HepG2 (cell line): ENCODE measurements around the gene TAT. TPM values are rescaled to one million over a fixed set of nuclear protein-coding genes. Genes with fewer than 3 reads are reported as not detected.
A peak's percentile ranks its signal among the peaks of the same experiment; 100 is the strongest.

Source experiments
- KAT7 ChIP-seq: IDR thresholded peaks from 2 replicates; pipeline ENCODE4 v1.6.1; 2018; ENCODE audit warnings: borderline replicate concordance, missing compliant biosample characterization
- ZNF207 ChIP-seq: fragments of 450-650 bp; IDR thresholded peaks from 2 replicates; pipeline ENCODE4 v1.6.1; 2016; ENCODE audit warnings: antibody characterized with exemption, borderline replicate concordance
- ZNF333 ChIP-seq: sonication (generic); formaldehyde crosslinking; IDR thresholded peaks from 2 replicates; pipeline ENCODE4 v1.4.0; 2020; ENCODE audit warnings: mild to moderate bottlenecking, missing genetic modification reagents, borderline replicate concordance
- polyA plus RNA-seq, 8 experiments: library from polyadenylated mRNA; depleted of rRNA in 3 of 8; stranded (reverse) in 7 of 8; unstranded in 1 of 8; fragments of >200 nt; fragmentation: Illumina TruSeq in 4 of 8; extraction: Trizol in 4 of 8; gene quantifications; 2 replicates each; pipeline versions ENCODE4 v1.2.1 to v1.2.3, GENCODE V29; 2011 to 2016; ENCODE audit warnings: low read depth in 4 of 8, missing spikeins in 1 of 8, mixed read lengths in 1 of 8; ENCODE audit not compliant: insufficient read depth in 1 of 8
- total RNA-seq, 5 experiments: library from RNA; depleted of rRNA; stranded (reverse); fragments of >200 nt; fragmentation: Illumina TruSeq; extraction: Trizol; gene quantifications; 2 replicates each; pipeline ENCODE4 v1.2.3, GENCODE V29; 2016; ENCODE audit warnings: low read depth in 1 of 5
- TF ChIP-seq, protein P1 (sequence below), 2 experiments: sonication (generic) in 1 of 2; formaldehyde crosslinking in 1 of 2; IDR thresholded peaks; 2 replicates each; pipeline versions ENCODE4 v1.4.0 to v1.6.1; 2016 to 2020; ENCODE audit warnings: borderline replicate concordance in 1 of 2, low read depth in 1 of 2, mild to moderate bottlenecking in 1 of 2, missing genetic modification reagents in 1 of 2
- TF ChIP-seq, protein P2 (sequence below), 2 experiments: sonication (generic) in 1 of 2; formaldehyde crosslinking in 1 of 2; IDR thresholded peaks; 2 replicates each; pipeline versions ENCODE4 v1.6.1 to v1.9.0; 2014 to 2022; ENCODE audit warnings: antibody characterized with exemption in 1 of 2, borderline replicate concordance in 1 of 2, inconsistent platforms in 1 of 2, low read depth in 1 of 2, missing genetic modification reagents in 1 of 2
- TF ChIP-seq, protein P3 (sequence below): sonication (generic); formaldehyde crosslinking; IDR thresholded peaks from 2 replicates; pipeline ENCODE4 v1.4.0; 2020; ENCODE audit warnings: mild to moderate bottlenecking, missing genetic modification reagents, borderline replicate concordance
- TF ChIP-seq, protein P4 (sequence below): sonication (generic); formaldehyde crosslinking; IDR thresholded peaks from 2 replicates; pipeline ENCODE4 v1.4.0; 2020; ENCODE audit warnings: missing genetic modification reagents

Gene TAT
- total and polyA plus RNA-seq, 2 of the 13 experiments (the other 11 are each of a cell fraction or from before 2014, with no cell fraction given): 1.6 to 5.8 TPM

DNA sequence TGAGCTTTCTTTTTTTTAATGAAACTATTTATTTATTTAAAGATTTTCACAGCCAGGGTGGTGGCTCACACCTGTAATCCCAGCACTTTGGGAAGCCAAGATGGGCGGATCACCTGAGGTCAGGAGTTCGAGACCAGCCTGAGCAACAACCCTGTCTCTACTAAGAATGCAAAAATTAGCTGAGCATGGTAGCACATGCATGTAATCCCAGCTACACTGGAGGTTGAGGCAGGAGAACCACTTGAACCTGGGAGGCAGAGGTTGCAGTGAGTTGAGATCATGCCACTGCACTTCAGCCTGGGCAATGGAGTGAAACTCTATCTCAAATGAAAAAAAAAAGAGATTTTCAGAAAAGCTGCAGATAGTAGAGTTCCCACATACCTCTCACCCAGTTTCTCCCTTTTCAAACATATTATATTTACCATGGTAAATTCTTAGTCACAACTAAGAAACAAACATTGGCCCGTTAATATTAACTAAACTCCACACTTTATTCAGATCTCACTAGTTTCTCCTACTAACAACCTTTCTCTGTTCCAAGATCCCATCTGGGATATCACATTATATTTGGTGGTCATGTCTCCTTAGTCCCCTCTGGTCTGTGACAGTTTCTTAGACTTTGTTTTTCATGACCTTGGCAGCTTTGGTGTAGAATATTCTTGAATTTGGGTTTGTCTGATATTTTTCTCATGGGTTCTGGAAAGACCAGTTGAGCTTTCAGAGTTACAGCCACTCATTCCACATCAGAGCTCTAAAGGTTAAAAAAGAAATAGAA lies 7.8 kb upstream of the TAT start (continued):
- TF ChIP-seq, protein P1, sequence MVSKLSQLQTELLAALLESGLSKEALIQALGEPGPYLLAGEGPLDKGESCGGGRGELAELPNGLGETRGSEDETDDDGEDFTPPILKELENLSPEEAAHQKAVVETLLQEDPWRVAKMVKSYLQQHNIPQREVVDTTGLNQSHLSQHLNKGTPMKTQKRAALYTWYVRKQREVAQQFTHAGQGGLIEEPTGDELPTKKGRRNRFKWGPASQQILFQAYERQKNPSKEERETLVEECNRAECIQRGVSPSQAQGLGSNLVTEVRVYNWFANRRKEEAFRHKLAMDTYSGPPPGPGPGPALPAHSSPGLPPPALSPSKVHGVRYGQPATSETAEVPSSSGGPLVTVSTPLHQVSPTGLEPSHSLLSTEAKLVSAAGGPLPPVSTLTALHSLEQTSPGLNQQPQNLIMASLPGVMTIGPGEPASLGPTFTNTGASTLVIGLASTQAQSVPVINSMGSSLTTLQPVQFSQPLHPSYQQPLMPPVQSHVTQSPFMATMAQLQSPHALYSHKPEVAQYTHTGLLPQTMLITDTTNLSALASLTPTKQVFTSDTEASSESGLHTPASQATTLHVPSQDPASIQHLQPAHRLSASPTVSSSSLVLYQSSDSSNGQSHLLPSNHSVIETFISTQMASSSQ (IDR thresholded peaks at IDR 0.05; ENCODE audit: low read depth): 0 out of 2 replicates have a peak, but pooled peaks have one; percentile 30
- TF ChIP-seq, protein P1 (CRISPR knock-in tag; IDR thresholded peaks at IDR 0.05; ENCODE audit: borderline replicate concordance): no peak
- TF ChIP-seq, protein P2, sequence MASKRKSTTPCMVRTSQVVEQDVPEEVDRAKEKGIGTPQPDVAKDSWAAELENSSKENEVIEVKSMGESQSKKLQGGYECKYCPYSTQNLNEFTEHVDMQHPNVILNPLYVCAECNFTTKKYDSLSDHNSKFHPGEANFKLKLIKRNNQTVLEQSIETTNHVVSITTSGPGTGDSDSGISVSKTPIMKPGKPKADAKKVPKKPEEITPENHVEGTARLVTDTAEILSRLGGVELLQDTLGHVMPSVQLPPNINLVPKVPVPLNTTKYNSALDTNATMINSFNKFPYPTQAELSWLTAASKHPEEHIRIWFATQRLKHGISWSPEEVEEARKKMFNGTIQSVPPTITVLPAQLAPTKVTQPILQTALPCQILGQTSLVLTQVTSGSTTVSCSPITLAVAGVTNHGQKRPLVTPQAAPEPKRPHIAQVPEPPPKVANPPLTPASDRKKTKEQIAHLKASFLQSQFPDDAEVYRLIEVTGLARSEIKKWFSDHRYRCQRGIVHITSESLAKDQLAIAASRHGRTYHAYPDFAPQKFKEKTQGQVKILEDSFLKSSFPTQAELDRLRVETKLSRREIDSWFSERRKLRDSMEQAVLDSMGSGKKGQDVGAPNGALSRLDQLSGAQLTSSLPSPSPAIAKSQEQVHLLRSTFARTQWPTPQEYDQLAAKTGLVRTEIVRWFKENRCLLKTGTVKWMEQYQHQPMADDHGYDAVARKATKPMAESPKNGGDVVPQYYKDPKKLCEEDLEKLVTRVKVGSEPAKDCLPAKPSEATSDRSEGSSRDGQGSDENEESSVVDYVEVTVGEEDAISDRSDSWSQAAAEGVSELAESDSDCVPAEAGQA (IDR thresholded peaks at IDR 0.05; ENCODE audit: low read depth): no peak
- TF ChIP-seq, protein P2 (CRISPR knock-in tag; IDR thresholded peaks at IDR 0.05; ENCODE audit: borderline replicate concordance): 0 out of 2 replicates have a peak, but pooled peaks have one; percentile 17
- TF ChIP-seq KAT7 (peak; percentile 64; the same call in 1 of the 2 replicates), ZNF333 (CRISPR knock-in tag) (0 out of 2 replicates have a peak, but pooled peaks have one; percentile 40), ZNF207 (no peak)
- TF ChIP-seq, protein P3, sequence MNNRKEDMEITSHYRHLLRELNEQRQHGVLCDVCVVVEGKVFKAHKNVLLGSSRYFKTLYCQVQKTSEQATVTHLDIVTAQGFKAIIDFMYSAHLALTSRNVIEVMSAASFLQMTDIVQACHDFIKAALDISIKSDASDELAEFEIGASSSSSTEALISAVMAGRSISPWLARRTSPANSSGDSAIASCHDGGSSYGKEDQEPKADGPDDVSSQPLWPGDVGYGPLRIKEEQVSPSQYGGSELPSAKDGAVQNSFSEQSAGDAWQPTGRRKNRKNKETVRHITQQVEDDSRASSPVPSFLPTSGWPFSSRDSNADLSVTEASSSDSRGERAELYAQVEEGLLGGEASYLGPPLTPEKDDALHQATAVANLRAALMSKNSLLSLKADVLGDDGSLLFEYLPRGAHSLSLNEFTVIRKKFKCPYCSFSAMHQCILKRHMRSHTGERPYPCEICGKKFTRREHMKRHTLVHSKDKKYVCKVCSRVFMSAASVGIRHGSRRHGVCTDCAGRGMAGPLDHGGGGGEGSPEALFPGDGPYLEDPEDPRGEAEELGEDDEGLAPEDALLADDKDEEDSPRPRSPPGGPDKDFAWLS (CRISPR knock-in tag): 0 out of 2 replicates have a peak, but pooled peaks have one; percentile 63
- TF ChIP-seq, protein P4, sequence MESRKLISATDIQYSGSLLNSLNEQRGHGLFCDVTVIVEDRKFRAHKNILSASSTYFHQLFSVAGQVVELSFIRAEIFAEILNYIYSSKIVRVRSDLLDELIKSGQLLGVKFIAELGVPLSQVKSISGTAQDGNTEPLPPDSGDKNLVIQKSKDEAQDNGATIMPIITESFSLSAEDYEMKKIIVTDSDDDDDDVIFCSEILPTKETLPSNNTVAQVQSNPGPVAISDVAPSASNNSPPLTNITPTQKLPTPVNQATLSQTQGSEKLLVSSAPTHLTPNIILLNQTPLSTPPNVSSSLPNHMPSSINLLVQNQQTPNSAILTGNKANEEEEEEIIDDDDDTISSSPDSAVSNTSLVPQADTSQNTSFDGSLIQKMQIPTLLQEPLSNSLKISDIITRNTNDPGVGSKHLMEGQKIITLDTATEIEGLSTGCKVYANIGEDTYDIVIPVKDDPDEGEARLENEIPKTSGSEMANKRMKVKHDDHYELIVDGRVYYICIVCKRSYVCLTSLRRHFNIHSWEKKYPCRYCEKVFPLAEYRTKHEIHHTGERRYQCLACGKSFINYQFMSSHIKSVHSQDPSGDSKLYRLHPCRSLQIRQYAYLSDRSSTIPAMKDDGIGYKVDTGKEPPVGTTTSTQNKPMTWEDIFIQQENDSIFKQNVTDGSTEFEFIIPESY: 0 out of 2 replicates have a peak, but pooled peaks have one; percentile 21
